DND-41 (cell line): ENCODE measurements around the gene TUT4.

Experiments used
- CTCF ChIP-seq: IDR thresholded peaks from 2 replicates; pipeline ENCODE4 v1.5.1; 2012; ENCODE audit warnings: borderline replicate concordance, low read length, moderate library complexity, mild to moderate bottlenecking; ENCODE audit not compliant: poor library complexity, severe bottlenecking; ENCODE audit errors: extremely low read depth
- EZH2 ChIP-seq: IDR thresholded peaks from 3 replicates; pipeline ENCODE4 v1.6.1; 2012; ENCODE audit warnings: borderline replicate concordance, low read depth, mild to moderate bottlenecking, moderate library complexity, low read length, inconsistent platforms; ENCODE audit not compliant: severe bottlenecking

DNA sequence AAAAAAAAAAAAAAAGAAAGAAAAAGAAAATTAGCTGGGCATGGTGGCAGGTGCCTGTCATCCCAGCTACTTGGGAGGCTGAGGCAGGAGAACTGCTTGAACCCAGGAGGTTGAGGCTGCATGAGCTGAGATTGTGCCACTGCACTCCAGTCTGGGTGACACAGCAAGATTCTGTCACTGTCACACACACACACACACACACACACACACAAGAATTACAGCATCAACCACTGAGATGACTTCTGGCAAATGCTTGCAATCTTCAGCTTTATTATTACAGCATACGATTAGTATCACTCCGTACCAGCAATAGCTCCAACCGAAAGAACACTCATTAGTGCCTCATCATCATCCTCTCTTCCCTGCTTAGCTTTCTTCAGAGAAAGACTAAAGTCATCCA, 153.3 kb downstream of the TUT4 start:
- TF ChIP-seq CTCF (no peak), EZH2 (no peak)
